NT2/D1 (cell line): ENCODE results near the gene ZBED2.

Experiments
- DNase-seq: peaks from one replicate; pipeline ENCODE4 v3.0.0-alpha.2; 2011; ENCODE audit warnings: low read depth, low spot score
- H3K27me3 ChIP-seq: 2 replicates; pipeline ENCODE4 v1.6.0; 2011; ENCODE audit warnings: mild to moderate bottlenecking; ENCODE audit not compliant: insufficient read length, insufficient read depth
- H3K36me3 ChIP-seq: 2 replicates; pipeline ENCODE4 v1.6.1; 2011; ENCODE audit warnings: mild to moderate bottlenecking, low read length, mixed read lengths; ENCODE audit not compliant: insufficient read depth, insufficient read length
- H3K4me1 ChIP-seq: 2 replicates; pipeline ENCODE4 v1.5.1; 2011; ENCODE audit not compliant: insufficient read depth, insufficient read length
- H3K4me3 ChIP-seq: 2 replicates; pipeline ENCODE4 v1.5.1; 2011; ENCODE audit warnings: low read depth; ENCODE audit not compliant: insufficient read length
- H3K9ac ChIP-seq: 2 replicates; pipeline ENCODE4 v1.6.0; 2011; ENCODE audit warnings: low read depth; ENCODE audit not compliant: insufficient read length
- H3K9me3 ChIP-seq: 2 replicates; pipeline ENCODE4 v1.5.1; 2011; ENCODE audit warnings: mild to moderate bottlenecking, low read length; ENCODE audit not compliant: insufficient read depth
- SUZ12 ChIP-seq: IDR thresholded peaks from 2 replicates; pipeline ENCODE4 v1.6.1; 2011; ENCODE audit not compliant: insufficient read length, insufficient read depth; ENCODE audit errors: extremely low read depth
- YY1 ChIP-seq: IDR thresholded peaks from 2 replicates; pipeline ENCODE4 v1.6.1; 2011; ENCODE audit not compliant: insufficient read length, insufficient read depth
- ZNF274 ChIP-seq: IDR thresholded peaks from 2 replicates; pipeline ENCODE4 v1.6.1; 2011; ENCODE audit warnings: mild to moderate bottlenecking, low read depth, low read length

Gene ZBED2

GRCh38 chr3:111548756-111549155 is 46.4 kb downstream of the ZBED2 start:
- no peak for DNase-seq
- no peak overlapping the region for H3K9ac ChIP-seq
- no peaks in the 10 kb centered on the region for H3K36me3 ChIP-seq

GRCh38 chr3:111548092-111548491 is 47.1 kb downstream of the ZBED2 start:
- H3K9me3 ChIP-seq, result no peaks in the 10 kb centered on the region
- H3K9ac ChIP-seq, result no peak overlapping the region
- H3K4me3 ChIP-seq, result no peak overlapping the region
- no peak for TF ChIP-seq SUZ12
- no peak for TF ChIP-seq YY1
- TF ChIP-seq ZNF274, result no peak
- H3K4me1 ChIP-seq, result no peaks in the 10 kb centered on the region
- H3K27me3 ChIP-seq, result no peaks in the 10 kb centered on the region
- H3K36me3 ChIP-seq, result no peaks in the 10 kb centered on the region
- no peak for DNase-seq

More at GRCh38 chr3:111548756-111549155, 46.4 kb downstream of the ZBED2 start:
- Histone ChIP-seq H3K9me3 (no peaks in the 10 kb centered on the region), H3K27me3 (no peaks in the 10 kb centered on the region), H3K4me3 (no peak overlapping the region), H3K4me1 (no peaks in the 10 kb centered on the region)
- TF ChIP-seq SUZ12 (no peak), YY1 (no peak), ZNF274 (no peak)

GRCh38 chr3:111547631-111548030 is 47.5 kb downstream of the ZBED2 start:
- Histone ChIP-seq H3K9me3 (no peaks in the 10 kb centered on the region), H3K36me3 (no peaks in the 10 kb centered on the region), H3K4me3 (no peak overlapping the region), H3K9ac (no peak overlapping the region), H3K27me3 (no peaks in the 10 kb centered on the region), H3K4me1 (no peaks in the 10 kb centered on the region)
- DNase-seq, result no peak
- no peak for TF ChIP-seq ZNF274
- TF ChIP-seq SUZ12, result no peak
- no peak for TF ChIP-seq YY1

- no peak overlapping the region for H3K9ac ChIP-seq
- no peaks in the 10 kb centered on the region for H3K9me3 ChIP-seq
- DNase-seq, result no peak
- H3K27me3 ChIP-seq, result no peaks in the 10 kb centered on the region
- no peak overlapping the region for H3K4me3 ChIP-seq
- H3K4me1 ChIP-seq, result no peaks in the 10 kb centered on the region
- no peaks in the 10 kb centered on the region for H3K36me3 ChIP-seq
- TF ChIP-seq YY1, result no peak
Observed at GRCh38 chr3:111545349-111545748, 49.8 kb downstream of the ZBED2 start.
